Ishikawa (cell line): ENCODE data around the gene ETV6.

Experiments
- CEBPB ChIP-seq: IDR thresholded peaks from 2 replicates; pipeline ENCODE4 v1.6.1; 2012
- EGR1 ChIP-seq: IDR thresholded peaks from 2 replicates; pipeline ENCODE4 v1.6.1; 2012
- EP300 ChIP-seq: IDR thresholded peaks from 2 replicates; pipeline ENCODE4 v1.6.1; 2012; ENCODE audit warnings: borderline replicate concordance
- MAX ChIP-seq: IDR thresholded peaks from 2 replicates; pipeline ENCODE4 v1.6.1; 2012
- NFIC ChIP-seq: IDR thresholded peaks from 2 replicates; pipeline ENCODE4 v1.6.1; 2012
- RAD21 ChIP-seq: IDR thresholded peaks from 2 replicates; pipeline ENCODE4 v1.6.1; 2012; ENCODE audit warnings: low read depth
- REST ChIP-seq: IDR thresholded peaks from 2 replicates; pipeline ENCODE4 v1.6.1; 2012; ENCODE audit warnings: low read depth, mild to moderate bottlenecking
- TAF1 ChIP-seq: IDR thresholded peaks from 2 replicates; pipeline ENCODE4 v1.6.1; 2012; ENCODE audit warnings: low read depth, mild to moderate bottlenecking
- TCF12 ChIP-seq: IDR thresholded peaks from 2 replicates; pipeline ENCODE4 v1.6.1; 2012; ENCODE audit warnings: low read depth
- USF1 ChIP-seq: IDR thresholded peaks from 2 replicates; pipeline ENCODE4 v1.6.1; 2012

- TF ChIP-seq RAD21 = no peak
- TF ChIP-seq MAX = no peak
- no peak for TF ChIP-seq EGR1
- TF ChIP-seq EP300 = no peak
- TF ChIP-seq REST = no peak
- no peak for TF ChIP-seq CEBPB
- no peak for TF ChIP-seq TAF1
- no peak for TF ChIP-seq USF1
- no peak for TF ChIP-seq NFIC
- TF ChIP-seq TCF12 = no peak
Observed at GRCh38 chr12:11804130-11804529, 154.7 kb downstream of the ETV6 start.
